Panc1 (cell line): Measurements from ENCODE around the gene LDHD.

ENCODE experiments used
- POLR2AphosphoS5 ChIP-seq: IDR thresholded peaks from 2 replicates; pipeline ENCODE4 v1.6.1; 2012; ENCODE audit warnings: mild to moderate bottlenecking, low read depth, low read length, moderate library complexity
- SIN3A ChIP-seq: IDR thresholded peaks from 2 replicates; pipeline ENCODE4 v1.6.1; 2012; ENCODE audit warnings: low read depth, mild to moderate bottlenecking, low read length, moderate library complexity, borderline replicate concordance; ENCODE audit not compliant: insufficient read depth
- TF ChIP-seq, protein P1 (sequence below): fragments of 450-650 bp; IDR thresholded peaks from 2 replicates; pipeline ENCODE4 v1.5.1; 2017; ENCODE audit warnings: mild to moderate bottlenecking
- TF ChIP-seq, protein P2 (sequence below), 2 experiments: IDR thresholded peaks; 2 replicates each; pipeline ENCODE4 v1.6.1; 2011 to 2012; ENCODE audit warnings: low read depth in 2 of 2, control low read depth in 1 of 2, low read length in 1 of 2, mild to moderate bottlenecking in 1 of 2, moderate library complexity in 1 of 2; ENCODE audit not compliant: insufficient read depth in 1 of 2

GRCh38 chr16:75087375-75087979 is 29.1 kb downstream of the LDHD start:
- TF ChIP-seq, protein P1, sequence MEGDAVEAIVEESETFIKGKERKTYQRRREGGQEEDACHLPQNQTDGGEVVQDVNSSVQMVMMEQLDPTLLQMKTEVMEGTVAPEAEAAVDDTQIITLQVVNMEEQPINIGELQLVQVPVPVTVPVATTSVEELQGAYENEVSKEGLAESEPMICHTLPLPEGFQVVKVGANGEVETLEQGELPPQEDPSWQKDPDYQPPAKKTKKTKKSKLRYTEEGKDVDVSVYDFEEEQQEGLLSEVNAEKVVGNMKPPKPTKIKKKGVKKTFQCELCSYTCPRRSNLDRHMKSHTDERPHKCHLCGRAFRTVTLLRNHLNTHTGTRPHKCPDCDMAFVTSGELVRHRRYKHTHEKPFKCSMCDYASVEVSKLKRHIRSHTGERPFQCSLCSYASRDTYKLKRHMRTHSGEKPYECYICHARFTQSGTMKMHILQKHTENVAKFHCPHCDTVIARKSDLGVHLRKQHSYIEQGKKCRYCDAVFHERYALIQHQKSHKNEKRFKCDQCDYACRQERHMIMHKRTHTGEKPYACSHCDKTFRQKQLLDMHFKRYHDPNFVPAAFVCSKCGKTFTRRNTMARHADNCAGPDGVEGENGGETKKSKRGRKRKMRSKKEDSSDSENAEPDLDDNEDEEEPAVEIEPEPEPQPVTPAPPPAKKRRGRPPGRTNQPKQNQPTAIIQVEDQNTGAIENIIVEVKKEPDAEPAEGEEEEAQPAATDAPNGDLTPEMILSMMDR: no peak
- TF ChIP-seq, protein P2, sequence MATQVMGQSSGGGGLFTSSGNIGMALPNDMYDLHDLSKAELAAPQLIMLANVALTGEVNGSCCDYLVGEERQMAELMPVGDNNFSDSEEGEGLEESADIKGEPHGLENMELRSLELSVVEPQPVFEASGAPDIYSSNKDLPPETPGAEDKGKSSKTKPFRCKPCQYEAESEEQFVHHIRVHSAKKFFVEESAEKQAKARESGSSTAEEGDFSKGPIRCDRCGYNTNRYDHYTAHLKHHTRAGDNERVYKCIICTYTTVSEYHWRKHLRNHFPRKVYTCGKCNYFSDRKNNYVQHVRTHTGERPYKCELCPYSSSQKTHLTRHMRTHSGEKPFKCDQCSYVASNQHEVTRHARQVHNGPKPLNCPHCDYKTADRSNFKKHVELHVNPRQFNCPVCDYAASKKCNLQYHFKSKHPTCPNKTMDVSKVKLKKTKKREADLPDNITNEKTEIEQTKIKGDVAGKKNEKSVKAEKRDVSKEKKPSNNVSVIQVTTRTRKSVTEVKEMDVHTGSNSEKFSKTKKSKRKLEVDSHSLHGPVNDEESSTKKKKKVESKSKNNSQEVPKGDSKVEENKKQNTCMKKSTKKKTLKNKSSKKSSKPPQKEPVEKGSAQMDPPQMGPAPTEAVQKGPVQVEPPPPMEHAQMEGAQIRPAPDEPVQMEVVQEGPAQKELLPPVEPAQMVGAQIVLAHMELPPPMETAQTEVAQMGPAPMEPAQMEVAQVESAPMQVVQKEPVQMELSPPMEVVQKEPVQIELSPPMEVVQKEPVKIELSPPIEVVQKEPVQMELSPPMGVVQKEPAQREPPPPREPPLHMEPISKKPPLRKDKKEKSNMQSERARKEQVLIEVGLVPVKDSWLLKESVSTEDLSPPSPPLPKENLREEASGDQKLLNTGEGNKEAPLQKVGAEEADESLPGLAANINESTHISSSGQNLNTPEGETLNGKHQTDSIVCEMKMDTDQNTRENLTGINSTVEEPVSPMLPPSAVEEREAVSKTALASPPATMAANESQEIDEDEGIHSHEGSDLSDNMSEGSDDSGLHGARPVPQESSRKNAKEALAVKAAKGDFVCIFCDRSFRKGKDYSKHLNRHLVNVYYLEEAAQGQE (IDR thresholded peaks at IDR 0.05; ENCODE audit: insufficient read depth in 1 of 2, low read depth in 2 of 2, low read length in 1 of 2): no peak
- TF ChIP-seq SIN3A (no peak), POLR2AphosphoS5 (no peak)
